Hepatocyte (in vitro differentiated cells): ENCODE data around the gene OR2AG2. TPM values are rescaled to one million over a fixed set of nuclear protein-coding genes. Genes with fewer than 3 reads are reported as not detected.

Source experiments
- DNase-seq: peaks from one replicate; pipeline ENCODE4 v3.0.0-alpha.2; 2016; ENCODE audit warnings: low spot score
- H2AFZ ChIP-seq: fragments of 200-600 bp; sonication (generic); 2 replicates; pipeline ENCODE4 v1.6.0; 2016; ENCODE audit warnings: antibody characterized with exemption, mild to moderate bottlenecking
- H3K27ac ChIP-seq: fragments of 200-600 bp; sonication (generic); 2 replicates; pipeline ENCODE4 v1.5.1; 2016; ENCODE audit warnings: mild to moderate bottlenecking
- H3K27me3 ChIP-seq: fragments of 200-600 bp; sonication (generic); 2 replicates; pipeline ENCODE4 v1.6.1; 2016
- H3K36me3 ChIP-seq: fragments of 200-600 bp; sonication (generic); replicated peaks from 2 replicates; pipeline ENCODE4 v1.5.1; 2016; ENCODE audit warnings: low read depth; ENCODE audit not compliant: insufficient read depth
- H3K4me1 ChIP-seq: fragments of 200-600 bp; sonication (generic); 2 replicates; pipeline ENCODE4 v1.5.1; 2016; ENCODE audit warnings: mild to moderate bottlenecking, moderate library complexity; ENCODE audit not compliant: insufficient read depth
- H3K4me2 ChIP-seq: fragments of 200-600 bp; sonication (generic); 2 replicates; pipeline ENCODE4 v1.6.0; 2016
- H3K4me3 ChIP-seq: fragments of 200-600 bp; sonication (generic); 2 replicates; pipeline ENCODE4 v1.5.1; 2016; ENCODE audit warnings: mild to moderate bottlenecking
- H3K79me2 ChIP-seq: fragments of 200-600 bp; sonication (generic); 2 replicates; pipeline ENCODE4 v1.6.0; 2017; ENCODE audit warnings: mild to moderate bottlenecking
- H3K9me2 ChIP-seq: fragments of 200-600 bp; sonication (generic); replicated peaks from 2 replicates; pipeline ENCODE4 v1.6.0; 2017; ENCODE audit warnings: mild to moderate bottlenecking; ENCODE audit not compliant: insufficient read depth
- H3K9me3 ChIP-seq: fragments of 200-600 bp; sonication (generic); 2 replicates; pipeline ENCODE4 v1.5.1; 2016; ENCODE audit warnings: low read depth, mild to moderate bottlenecking
- H4K20me1 ChIP-seq: fragments of 200-600 bp; sonication (generic); 2 replicates; pipeline ENCODE4 v1.6.0; 2016; ENCODE audit warnings: mild to moderate bottlenecking; ENCODE audit not compliant: insufficient read depth, poor library complexity, severe bottlenecking
- CTCF ChIP-seq: fragments of 200-600 bp; sonication (generic); IDR thresholded peaks from 2 replicates; pipeline ENCODE4 v1.5.1; 2016; ENCODE audit warnings: antibody characterized with exemption, mild to moderate bottlenecking; ENCODE audit not compliant: poor library complexity
- EZH2 ChIP-seq: fragments of 200-600 bp; sonication (generic); IDR thresholded peaks from 2 replicates; pipeline ENCODE4 v1.6.1; 2016; ENCODE audit warnings: antibody characterized with exemption, mild to moderate bottlenecking, borderline replicate concordance
- EZH2phosphoT487 ChIP-seq: fragments of 200-600 bp; sonication (generic); IDR thresholded peaks from one replicate; pipeline ENCODE4 v1.6.1; 2018; ENCODE audit warnings: antibody characterized with exemption, mild to moderate bottlenecking, low read depth, moderate library complexity; ENCODE audit not compliant: unreplicated experiment, severe bottlenecking
- WGBS: methylation state at CpG from one replicate; pipeline ENCODE4 v1.1.6; 2016; ENCODE audit warnings: low lambda C conversion rate; ENCODE audit errors: missing lambda C conversion rate; 5-methylcytosine and 5-hydroxymethylcytosine counted together
- polyA plus RNA-seq: library from polyadenylated mRNA; unstranded; fragments of >200 nt; fragmentation: Nextera tagmentation; extraction: Ambion mirVana; gene quantifications from 2 replicates; pipeline ENCODE4 v1.2.1, GENCODE V29; 2016
- total RNA-seq: library from RNA; depleted of rRNA; stranded (reverse); fragments of >200 nt; gene quantifications from 2 replicates; pipeline ENCODE4 v1.2.3, GENCODE V29; 2014

OR2AG2 gene
- total and polyA plus RNA-seq, 2 experiments from 2014 or later: 0.27 TPM; not detected in 1

GRCh38 chr11:6735306-6735705, 36.5 kb downstream of the OR2AG2 start:
- no peak for TF ChIP-seq EZH2phosphoT487
- TF ChIP-seq CTCF: no peak
- TF ChIP-seq EZH2: no peak
- no peaks in the 10 kb centered on the region for H3K36me3 ChIP-seq
- no peak overlapping the region for H3K4me2 ChIP-seq
- no peak for DNase-seq
- no peaks in the 10 kb centered on the region for H3K27me3 ChIP-seq
- no peaks in the 10 kb centered on the region for H3K79me2 ChIP-seq
- H3K9me3 ChIP-seq: no peaks in the 10 kb centered on the region
- no peak overlapping the region for H3K4me3 ChIP-seq
- no peaks in the 10 kb centered on the region for H4K20me1 ChIP-seq
- WGBS: 54% methylated on average over 3 of the region's 3 CpGs
- H2AFZ ChIP-seq: no peak overlapping the region
- H3K4me1 ChIP-seq: no peaks in the 10 kb centered on the region
- H3K27ac ChIP-seq: no peak overlapping the region
- H3K9me2 ChIP-seq: no peaks in the 10 kb centered on the region

- H2AFZ ChIP-seq: no peak overlapping the region
- H3K36me3 ChIP-seq: no peaks in the 10 kb centered on the region
- no peak overlapping the region for H3K4me2 ChIP-seq
- TF ChIP-seq CTCF (no peak), EZH2phosphoT487 (no peak), EZH2 (no peak)
- no peak for DNase-seq
- WGBS: 89% methylated on average over 3 of the region's 3 CpGs
- no peaks in the 10 kb centered on the region for H3K27me3 ChIP-seq
- no peaks in the 10 kb centered on the region for H4K20me1 ChIP-seq
- no peaks in the 10 kb centered on the region for H3K9me3 ChIP-seq
- H3K27ac ChIP-seq: no peak overlapping the region
- H3K4me3 ChIP-seq: no peak overlapping the region
- H3K4me1 ChIP-seq: no peaks in the 10 kb centered on the region
- H3K79me2 ChIP-seq: no peaks in the 10 kb centered on the region
- H3K9me2 ChIP-seq: no peaks in the 10 kb centered on the region
Observed at GRCh38 chr11:6734616-6735015, 37.2 kb downstream of the OR2AG2 start.

DNA sequence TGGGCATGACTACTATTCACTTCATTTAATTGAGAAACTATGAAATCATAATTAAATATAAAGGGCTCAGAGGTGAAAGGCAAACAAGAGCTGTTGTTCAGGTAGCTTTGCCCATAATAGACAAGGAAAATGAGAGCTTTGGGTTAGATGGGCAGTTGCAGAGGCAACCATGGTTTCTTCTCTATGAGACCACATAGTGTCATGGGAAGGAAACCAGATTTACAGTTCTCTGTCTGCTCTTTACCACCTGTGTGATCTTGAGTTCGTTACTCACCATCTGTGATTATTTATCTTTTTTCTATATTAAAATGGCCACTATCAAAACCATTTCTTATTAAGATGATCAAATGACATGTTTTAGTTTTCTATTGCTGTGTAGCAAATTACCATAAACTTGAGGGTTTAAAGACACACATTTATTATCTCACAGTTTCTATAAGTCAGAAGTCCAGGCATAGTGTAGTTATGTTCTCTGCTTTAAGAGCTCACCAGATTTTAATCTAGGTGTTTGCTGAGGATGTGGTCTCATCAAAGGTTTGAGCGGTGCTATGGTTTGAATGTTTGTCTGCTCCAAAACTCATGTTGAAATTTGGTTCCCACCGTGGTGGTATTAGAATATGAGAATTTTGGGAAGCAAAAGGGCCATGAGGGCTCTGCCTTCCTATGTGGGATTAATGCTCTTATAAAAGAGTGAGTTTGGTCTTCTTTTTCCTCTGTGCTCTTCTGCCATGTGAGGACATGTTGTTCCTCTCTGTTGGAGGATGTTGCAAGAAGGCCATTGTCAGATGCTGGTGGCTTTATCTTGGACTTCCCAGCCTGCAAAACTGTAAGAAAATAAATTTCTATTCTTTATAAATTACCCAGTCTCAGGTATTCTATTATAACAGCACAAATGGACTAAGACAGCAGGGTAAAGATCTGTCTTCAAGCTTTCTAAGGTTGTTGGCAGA, 38.2 kb downstream of the OR2AG2 start:
- 88% methylated on average over 3 of the region's 3 CpGs for WGBS
- TF ChIP-seq CTCF (no peak), EZH2phosphoT487 (no peak), EZH2 (no peak)
- H3K4me1 ChIP-seq: no peaks in the 10 kb centered on the region
- no peak overlapping the region for H2AFZ ChIP-seq
- H3K9me2 ChIP-seq: no peaks in the 10 kb centered on the region
- no peak overlapping the region for H3K27ac ChIP-seq
- H3K36me3 ChIP-seq: no peaks in the 10 kb centered on the region
- H4K20me1 ChIP-seq: no peaks in the 10 kb centered on the region
- DNase-seq: no peak
- no peaks in the 10 kb centered on the region for H3K9me3 ChIP-seq
- no peak overlapping the region for H3K4me3 ChIP-seq
- no peaks in the 10 kb centered on the region for H3K79me2 ChIP-seq
- H3K4me2 ChIP-seq: no peak overlapping the region
- no peaks in the 10 kb centered on the region for H3K27me3 ChIP-seq
